ENCODE measurements around the gene TBX4.

GRCh38 chr17:61490540-61490975 is 38.3 kb downstream of the TBX4 start:
- TF ChIP-seq POLR2AphosphoS5 (IDR thresholded peaks at IDR 0.05) = no peak
- TF ChIP-seq, protein P1, sequence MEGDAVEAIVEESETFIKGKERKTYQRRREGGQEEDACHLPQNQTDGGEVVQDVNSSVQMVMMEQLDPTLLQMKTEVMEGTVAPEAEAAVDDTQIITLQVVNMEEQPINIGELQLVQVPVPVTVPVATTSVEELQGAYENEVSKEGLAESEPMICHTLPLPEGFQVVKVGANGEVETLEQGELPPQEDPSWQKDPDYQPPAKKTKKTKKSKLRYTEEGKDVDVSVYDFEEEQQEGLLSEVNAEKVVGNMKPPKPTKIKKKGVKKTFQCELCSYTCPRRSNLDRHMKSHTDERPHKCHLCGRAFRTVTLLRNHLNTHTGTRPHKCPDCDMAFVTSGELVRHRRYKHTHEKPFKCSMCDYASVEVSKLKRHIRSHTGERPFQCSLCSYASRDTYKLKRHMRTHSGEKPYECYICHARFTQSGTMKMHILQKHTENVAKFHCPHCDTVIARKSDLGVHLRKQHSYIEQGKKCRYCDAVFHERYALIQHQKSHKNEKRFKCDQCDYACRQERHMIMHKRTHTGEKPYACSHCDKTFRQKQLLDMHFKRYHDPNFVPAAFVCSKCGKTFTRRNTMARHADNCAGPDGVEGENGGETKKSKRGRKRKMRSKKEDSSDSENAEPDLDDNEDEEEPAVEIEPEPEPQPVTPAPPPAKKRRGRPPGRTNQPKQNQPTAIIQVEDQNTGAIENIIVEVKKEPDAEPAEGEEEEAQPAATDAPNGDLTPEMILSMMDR (IDR thresholded peaks at IDR 0.05) = no peak

All from transverse colon (tissue), 4 donors.